ENCODE data around the gene FXYD1. TPM values are rescaled to one million over a fixed set of nuclear protein-coding genes. Genes with fewer than 3 reads are reported as not detected.

Gene FXYD1
- total RNA-seq = 1 to 10 TPM; 1.8 to 4.7 TPM
- 0 reads per million in 2 donors for total RNA-seq

- H3K36me3 Mint-ChIP-seq (ENCODE audit: low read depth) = peaks cover 2% of the 10 kb centered on the region
- ATAC-seq = no peak
- no peaks in the 10 kb centered on the region for H3K27me3 Mint-ChIP-seq
- H3K27ac Mint-ChIP-seq = no peak within 1 kb of the TSS
- no peaks in the 10 kb centered on the region for H3K9me3 ChIP-seq (ENCODE audit: control insufficient read depth, low read length, poor library complexity, severe bottlenecking)
- no peak within 1 kb of the TSS for H3K4me3 Mint-ChIP-seq
- no peak for DNase-seq
- H3K4me1 Mint-ChIP-seq = peaks cover 19% of the 10 kb centered on the region
Measured at GRCh38 chr19:35138305-35138892, at the start of gene FXYD1. Gene FXYD1 (plus strand): TSS chr19:35138824. CDS start chr19:35140080, 1,256 bp downstream.

- Mint-ChIP-seq H3K27ac (no peak overlapping the region), H3K27me3 (peaks cover 6% of the 10 kb centered on the region), H3K4me3 (no peak overlapping the region), H3K36me3 (ENCODE audit: low read depth) (no peaks in the 10 kb centered on the region), H3K4me1 (peaks cover 5% of the 10 kb centered on the region)
- H3K9me3 ChIP-seq (ENCODE audit: control insufficient read depth, low read length, poor library complexity, severe bottlenecking) = no peaks in the 10 kb centered on the region
- DNase-seq = no peak
- no peak for ATAC-seq
Measured at GRCh38 chr19:35089554-35089953, 49.1 kb upstream of the FXYD1 start.

- no peak overlapping the region for H3K4me3 Mint-ChIP-seq
- no peak for DNase-seq
- H3K4me1 Mint-ChIP-seq = peaks cover 5% of the 10 kb centered on the region
- no peak for ATAC-seq
- H3K9me3 ChIP-seq (ENCODE audit: control insufficient read depth, low read length, poor library complexity, severe bottlenecking) = no peaks in the 10 kb centered on the region
- H3K36me3 Mint-ChIP-seq (ENCODE audit: low read depth) = no peaks in the 10 kb centered on the region
- H3K27ac Mint-ChIP-seq = no peak overlapping the region
- H3K27me3 Mint-ChIP-seq = peaks cover 6% of the 10 kb centered on the region
Measured at GRCh38 chr19:35090160-35090505, 48.5 kb upstream of the FXYD1 start.

DNA sequence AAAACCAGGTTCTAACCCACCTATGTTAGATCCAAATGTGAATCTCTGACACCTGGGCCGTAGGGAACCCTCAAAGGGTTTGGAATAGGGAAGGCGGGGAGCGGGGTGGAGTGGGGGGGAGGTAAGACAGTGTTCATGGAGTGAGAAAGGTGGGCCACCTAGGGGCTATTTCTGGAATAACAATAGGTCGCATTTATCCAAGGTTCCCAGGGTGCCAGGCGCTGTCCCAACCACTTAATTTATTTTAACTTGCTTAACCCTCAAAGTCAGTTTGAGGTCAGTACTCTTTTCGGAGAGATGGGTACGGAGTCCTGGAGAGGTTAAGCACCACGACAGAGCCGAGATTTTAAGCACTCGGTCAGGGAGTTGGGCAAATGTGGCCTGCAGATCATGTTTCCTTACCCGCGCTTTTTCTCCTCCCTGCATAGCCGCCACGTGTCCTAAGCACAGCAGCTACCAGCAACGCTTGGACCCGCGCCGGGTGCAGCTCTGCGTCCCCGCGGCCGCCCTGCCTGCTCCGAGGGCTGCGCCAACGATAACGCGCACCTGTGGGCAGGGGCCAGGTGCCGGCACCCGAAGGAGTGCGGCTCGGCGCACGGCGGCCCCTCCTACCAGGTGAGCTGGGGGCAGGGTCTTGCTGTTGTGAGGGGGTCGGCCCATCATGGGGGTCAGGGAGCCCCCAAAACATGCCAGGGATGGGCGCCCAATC lies 48.0 kb upstream of the FXYD1 start:
- no peaks in the 10 kb centered on the region for H3K9me3 ChIP-seq (ENCODE audit: control insufficient read depth, low read length, poor library complexity, severe bottlenecking)
- H3K27ac Mint-ChIP-seq = no peak overlapping the region
- DNase-seq (no peak), ATAC-seq (peak; percentile 79)
- no peaks in the 10 kb centered on the region for H3K36me3 Mint-ChIP-seq (ENCODE audit: low read depth)
- peaks cover 6% of the 10 kb centered on the region for H3K4me1 Mint-ChIP-seq
- peaks cover 6% of the 10 kb centered on the region for H3K27me3 Mint-ChIP-seq
- no peak overlapping the region for H3K4me3 Mint-ChIP-seq

DNA sequence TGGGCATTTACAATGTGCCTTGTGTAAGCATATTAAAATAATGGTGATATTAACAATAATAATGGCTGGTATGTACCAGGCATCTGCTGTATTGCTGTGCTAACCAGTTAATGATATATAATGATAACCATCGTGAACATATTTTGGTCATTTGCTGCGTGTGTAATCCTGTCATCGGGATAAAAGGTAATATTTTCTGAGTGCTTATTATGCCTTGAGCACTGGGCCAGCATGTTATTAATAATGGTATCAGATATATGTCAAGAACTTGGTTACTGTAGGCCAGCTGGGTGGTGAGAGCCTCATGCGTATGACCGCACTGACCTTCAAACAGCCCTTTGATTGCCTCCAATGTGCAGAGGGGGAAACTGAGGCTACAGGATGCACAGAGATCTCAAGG lies 45.2 kb upstream of the FXYD1 start:
- Mint-ChIP-seq H3K36me3 (ENCODE audit: low read depth) (no peaks in the 10 kb centered on the region), H3K27ac (no peak overlapping the region), H3K4me3 (no peak overlapping the region), H3K4me1 (peaks cover 7% of the 10 kb centered on the region), H3K27me3 (peaks cover 12% of the 10 kb centered on the region)
- DNase-seq (no peak), ATAC-seq (no peak)
- no peaks in the 10 kb centered on the region for H3K9me3 ChIP-seq (ENCODE audit: control insufficient read depth, low read length, poor library complexity, severe bottlenecking)

GRCh38 chr19:35093941-35094647 lies 44.5 kb upstream of the FXYD1 start:
- no peaks in the 10 kb centered on the region for H3K36me3 Mint-ChIP-seq (ENCODE audit: low read depth)
- H3K9me3 ChIP-seq (ENCODE audit: control insufficient read depth, low read length, poor library complexity, severe bottlenecking) = no peaks in the 10 kb centered on the region
- no peak for DNase-seq
- peaks cover 8% of the 10 kb centered on the region for H3K27me3 Mint-ChIP-seq
- H3K4me1 Mint-ChIP-seq = peaks cover 7% of the 10 kb centered on the region
- no peak for ATAC-seq
- peak overlapping the region; percentile 59 for H3K27ac Mint-ChIP-seq
- no peak overlapping the region for H3K4me3 Mint-ChIP-seq

DNA sequence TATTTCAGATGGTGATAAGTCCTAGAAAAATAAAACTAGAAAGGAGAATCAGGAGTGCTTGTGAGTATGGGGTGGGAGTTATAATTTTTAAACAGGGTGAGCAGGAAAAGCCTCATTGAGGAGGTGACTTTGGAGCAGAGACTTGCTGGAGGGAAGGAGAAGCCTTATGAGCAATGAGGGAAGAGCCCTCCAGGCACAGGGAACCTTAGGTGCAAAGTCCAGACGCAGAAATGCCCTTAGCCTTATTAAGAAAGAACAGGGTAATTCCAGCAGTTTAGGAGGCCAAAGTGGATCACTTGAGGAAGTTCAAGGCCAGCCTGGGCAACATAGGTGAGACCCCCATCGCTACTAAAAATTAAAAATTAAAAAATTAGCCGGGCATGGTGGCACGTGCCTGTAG lies 44.0 kb upstream of the FXYD1 start:
- Mint-ChIP-seq H3K27me3 (peaks cover 6% of the 10 kb centered on the region), H3K4me3 (no peak overlapping the region), H3K36me3 (ENCODE audit: low read depth) (no peaks in the 10 kb centered on the region), H3K4me1 (peaks cover 7% of the 10 kb centered on the region), H3K27ac (peak overlapping the region; percentile 59)
- ATAC-seq (no peak), DNase-seq (no peak)
- H3K9me3 ChIP-seq (ENCODE audit: control insufficient read depth, low read length, poor library complexity, severe bottlenecking) = no peaks in the 10 kb centered on the region

DNA sequence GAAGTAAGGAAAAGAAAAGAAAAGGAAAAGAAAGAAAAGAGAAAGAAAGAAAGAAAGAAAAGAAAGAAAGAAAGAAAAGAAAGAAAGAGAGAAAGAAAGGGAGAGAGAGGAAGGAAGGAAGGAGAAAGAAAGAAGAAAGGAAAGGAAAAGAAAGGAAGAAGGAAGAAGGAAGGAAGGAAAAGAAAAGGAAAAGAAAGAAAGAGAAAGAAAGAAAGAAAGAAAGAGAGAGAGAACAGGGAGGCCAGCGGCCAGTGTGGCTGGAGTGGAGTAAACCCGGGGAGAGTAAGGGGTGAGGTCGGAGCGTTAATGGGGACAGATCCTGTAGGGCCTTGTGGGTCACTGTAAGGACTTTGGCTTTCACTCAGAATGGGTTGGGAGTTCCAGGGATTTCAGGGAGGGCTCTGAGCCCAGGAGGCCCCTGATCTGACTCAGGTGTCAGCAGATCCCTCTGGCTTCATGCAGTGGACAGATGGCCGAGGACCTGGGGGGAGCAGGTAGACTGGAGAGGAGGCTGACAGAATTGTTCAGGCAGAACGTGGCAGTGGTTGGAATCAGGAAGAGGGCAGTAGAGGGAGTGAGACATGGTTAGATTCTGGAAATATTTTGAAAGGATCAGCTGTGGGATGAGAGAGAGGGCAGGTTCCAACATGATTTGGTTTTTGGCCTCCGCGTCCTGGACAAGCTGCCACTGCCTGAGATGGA lies 42.8 kb upstream of the FXYD1 start:
- DNase-seq (no peak), ATAC-seq (no peak)
- H3K4me3 Mint-ChIP-seq = no peak overlapping the region
- H3K27me3 Mint-ChIP-seq = peaks cover 6% of the 10 kb centered on the region
- no peaks in the 10 kb centered on the region for H3K36me3 Mint-ChIP-seq (ENCODE audit: low read depth)
- peaks cover 7% of the 10 kb centered on the region for H3K4me1 Mint-ChIP-seq
- H3K9me3 ChIP-seq (ENCODE audit: control insufficient read depth, low read length, poor library complexity, severe bottlenecking) = no peaks in the 10 kb centered on the region
- no peak overlapping the region for H3K27ac Mint-ChIP-seq

GRCh38 chr19:35098413-35099049 lies 40.1 kb upstream of the FXYD1 start:
- H3K9me3 ChIP-seq (ENCODE audit: control insufficient read depth, low read length, poor library complexity, severe bottlenecking) = no peaks in the 10 kb centered on the region
- Mint-ChIP-seq H3K4me1 (peaks cover 7% of the 10 kb centered on the region), H3K4me3 (no peak overlapping the region), H3K27me3 (peaks cover 6% of the 10 kb centered on the region), H3K36me3 (ENCODE audit: low read depth) (no peaks in the 10 kb centered on the region), H3K27ac (no peak overlapping the region)
- DNase-seq = no peak
- ATAC-seq = no peak

DNA sequence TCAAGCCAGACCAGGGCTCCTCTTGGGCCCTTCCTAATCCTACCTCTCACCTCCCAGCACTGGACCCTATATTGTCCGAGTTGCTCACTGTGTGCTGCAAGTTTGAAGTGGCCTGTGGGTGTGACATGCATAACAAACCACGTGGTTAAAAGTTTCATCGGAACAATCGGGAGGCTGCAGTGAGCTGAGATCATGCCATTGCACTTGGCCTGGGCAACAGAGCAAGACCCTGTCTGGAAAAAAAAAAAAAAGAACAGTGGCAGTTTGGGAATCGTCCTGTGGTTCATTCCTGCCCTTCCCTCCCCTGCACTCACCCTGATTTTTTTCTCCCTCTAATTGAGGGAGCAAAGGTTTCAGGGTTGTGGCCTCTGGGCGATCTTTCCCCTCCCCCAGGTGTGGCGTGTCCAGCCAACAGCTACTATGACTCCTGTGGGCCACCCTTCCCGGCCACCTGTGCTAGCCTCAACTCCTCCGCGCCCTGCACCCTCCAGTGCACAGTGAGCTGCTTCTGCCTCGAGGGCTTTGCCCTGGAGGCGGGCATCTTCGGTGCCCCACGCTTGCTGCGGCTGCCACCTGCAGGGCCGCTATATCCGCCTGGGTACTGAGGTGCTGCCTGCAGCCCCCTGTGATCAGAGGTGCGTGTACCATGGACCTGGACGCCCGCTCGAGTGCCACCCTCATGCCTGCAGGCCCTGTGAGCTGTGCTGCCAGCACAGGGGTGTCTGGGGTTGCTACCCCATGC lies 39.3 kb upstream of the FXYD1 start:
- H3K27ac Mint-ChIP-seq = no peak overlapping the region
- no peaks in the 10 kb centered on the region for H3K9me3 ChIP-seq (ENCODE audit: control insufficient read depth, low read length, poor library complexity, severe bottlenecking)
- H3K4me1 Mint-ChIP-seq = peaks cover 7% of the 10 kb centered on the region
- ATAC-seq (no peak), DNase-seq (no peak)
- no peaks in the 10 kb centered on the region for H3K36me3 Mint-ChIP-seq (ENCODE audit: low read depth)
- no peak overlapping the region for H3K4me3 Mint-ChIP-seq
- peaks cover 6% of the 10 kb centered on the region for H3K27me3 Mint-ChIP-seq

GRCh38 chr19:35099897-35100275 lies 38.7 kb upstream of the FXYD1 start:
- H3K9me3 ChIP-seq (ENCODE audit: control insufficient read depth, low read length, poor library complexity, severe bottlenecking) = no peaks in the 10 kb centered on the region
- peaks cover 7% of the 10 kb centered on the region for H3K4me1 Mint-ChIP-seq
- H3K27me3 Mint-ChIP-seq = peaks cover 6% of the 10 kb centered on the region
- ATAC-seq = no peak
- H3K4me3 Mint-ChIP-seq = no peak overlapping the region
- H3K27ac Mint-ChIP-seq = no peak overlapping the region
- no peak for DNase-seq
- no peaks in the 10 kb centered on the region for H3K36me3 Mint-ChIP-seq (ENCODE audit: low read depth)

GRCh38 chr19:35100588-35101533 lies 37.8 kb upstream of the FXYD1 start:
- no peak for ATAC-seq
- H3K4me3 Mint-ChIP-seq = no peak overlapping the region
- peaks cover 3% of the 10 kb centered on the region for H3K4me1 Mint-ChIP-seq
- no peaks in the 10 kb centered on the region for H3K9me3 ChIP-seq (ENCODE audit: control insufficient read depth, low read length, poor library complexity, severe bottlenecking)
- no peaks in the 10 kb centered on the region for H3K36me3 Mint-ChIP-seq (ENCODE audit: low read depth)
- peaks cover 6% of the 10 kb centered on the region for H3K27me3 Mint-ChIP-seq
- H3K27ac Mint-ChIP-seq = no peak overlapping the region
- DNase-seq = no peak
